Measurements from ENCODE around the gene GP1BA. TPM values are rescaled to one million over a fixed set of nuclear protein-coding genes. Genes with fewer than 3 reads are reported as not detected.
A peak's percentile ranks its signal among the peaks of the same experiment; 100 is the strongest.

GP1BA gene
- total RNA-seq, 1 donor from 2014 or later = not detected

- peak; percentile 88 for ATAC-seq (ENCODE audit: poor library complexity)
- intact Hi-C loops (cut with DNase I) = loop anchor here (2.0 kb wide), 1 partner anchor 16 kb away; the partner anchor contains the start of gene ENO3
- DNase-seq = peak; percentile 99
Measured at GRCh38 chr17:4966844-4967538, 34.9 kb downstream of the GP1BA start.

GRCh38 chr17:4967539-4968485, 35.7 kb downstream of the GP1BA start, which contains the start of gene SPAG7:
TSS of gene SPAG7 (minus strand) at chr17:4967817. CDS start at chr17:4967804, 13 bp downstream.
- ATAC-seq (ENCODE audit: poor library complexity) (peak; percentile 84), DNase-seq (peak; percentile 96)
- intact Hi-C loops (cut with DNase I) = loop anchor here (2.0 kb wide), 1 partner anchor 17 kb away; the partner anchor contains the start of gene ENO3

DNA sequence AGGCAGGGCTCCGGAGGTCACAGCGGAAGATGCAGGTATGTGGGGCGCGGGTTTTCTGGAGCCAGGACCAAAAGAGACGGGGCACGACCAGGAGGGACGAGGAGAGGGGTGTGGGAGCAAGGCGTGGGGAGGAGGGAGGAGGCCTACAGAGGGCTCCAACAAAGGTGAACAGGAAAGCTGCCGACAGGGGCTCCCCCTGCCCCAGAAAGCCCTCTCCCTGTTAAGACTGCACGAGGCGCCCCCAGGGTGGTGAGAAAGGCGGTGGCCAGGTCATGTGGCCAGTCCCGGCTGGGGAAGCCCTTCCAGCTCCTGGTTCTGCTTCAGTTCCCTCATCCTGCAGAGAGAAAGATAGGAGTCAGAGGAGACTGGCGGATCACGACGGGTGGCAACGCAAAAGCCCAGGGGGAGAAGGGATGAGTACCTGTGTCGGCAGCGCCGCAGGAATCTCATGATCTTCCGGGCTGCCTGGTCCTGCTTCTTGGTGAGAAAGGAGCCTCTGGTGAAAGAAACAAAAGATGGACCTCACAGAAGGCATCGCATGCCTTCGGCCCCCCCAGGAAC, 36.5 kb downstream of the GP1BA start:
- DNase-seq = no peak
- no peak for ATAC-seq (ENCODE audit: poor library complexity)
- intact Hi-C loops (cut with DNase I) = no loop called here

DNA sequence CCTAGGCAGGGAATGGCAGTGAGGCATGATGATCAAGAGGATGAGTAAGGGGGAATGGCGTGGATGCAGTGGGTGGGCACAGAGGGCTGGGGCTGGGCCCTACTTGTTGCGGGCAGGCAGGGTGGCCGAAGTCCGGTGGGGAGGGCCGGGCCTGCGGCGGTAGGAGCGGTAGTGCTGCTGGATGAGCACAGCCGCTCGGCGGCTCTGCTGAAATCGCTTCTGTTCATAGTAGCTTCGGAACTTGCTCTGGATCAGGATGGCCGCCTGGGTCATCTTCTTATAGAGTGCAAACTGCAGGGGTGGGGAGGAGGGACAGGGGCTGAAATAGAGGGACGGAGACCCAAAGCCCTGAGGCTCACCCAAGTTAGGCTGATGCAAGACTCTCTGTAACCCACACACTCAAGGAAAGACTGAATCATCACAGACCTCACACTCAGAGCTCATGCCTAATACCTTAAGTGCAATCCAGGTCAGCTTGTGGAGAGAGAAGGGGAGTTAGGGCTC, 37.0 kb downstream of the GP1BA start:
- intact Hi-C loops (cut with DNase I) = no loop called here
- ATAC-seq (ENCODE audit: poor library complexity) (no peak), DNase-seq (no peak)

GRCh38 chr17:4969551-4970173, 37.6 kb downstream of the GP1BA start:
- DNase-seq (no peak), ATAC-seq (ENCODE audit: poor library complexity) (no peak)
- intact Hi-C loops (cut with DNase I) = no loop called here

GRCh38 chr17:4970273-4970672, 38.2 kb downstream of the GP1BA start:
- intact Hi-C loops (cut with DNase I) = no loop called here
- ATAC-seq (ENCODE audit: poor library complexity) = no peak
- DNase-seq = no peak

- ATAC-seq (ENCODE audit: poor library complexity) = no peak
- no peak for DNase-seq
- intact Hi-C loops (cut with DNase I) = no loop called here
Measured at GRCh38 chr17:4971826-4972225, 39.7 kb downstream of the GP1BA start.

GRCh38 chr17:4972322-4972721, 40.2 kb downstream of the GP1BA start:
- DNase-seq (no peak), ATAC-seq (ENCODE audit: poor library complexity) (no peak)
- intact Hi-C loops (cut with DNase I) = no loop called here

DNA sequence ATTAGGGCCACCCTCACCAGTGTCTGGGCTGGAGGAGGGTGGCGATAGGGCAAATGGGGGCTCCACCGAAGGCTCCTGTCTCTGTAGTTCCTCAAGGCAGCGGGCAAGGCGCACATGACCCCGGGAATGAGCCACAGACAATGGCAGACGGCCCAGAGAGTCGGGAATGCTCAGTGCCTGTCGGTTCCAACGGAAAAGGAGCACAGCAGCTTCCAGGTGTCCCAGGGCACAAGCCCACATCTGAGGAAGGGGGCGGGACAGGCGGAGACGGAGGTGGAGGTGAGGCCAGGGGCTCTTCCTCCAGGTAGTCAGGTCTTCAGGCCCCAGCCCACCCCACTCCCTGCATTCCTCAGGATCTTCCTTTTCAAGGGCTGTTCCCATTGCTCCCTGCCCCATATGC, 40.7 kb downstream of the GP1BA start:
- ATAC-seq (ENCODE audit: poor library complexity) = no peak
- intact Hi-C loops (cut with DNase I) = no loop called here
- no peak for DNase-seq

DNA sequence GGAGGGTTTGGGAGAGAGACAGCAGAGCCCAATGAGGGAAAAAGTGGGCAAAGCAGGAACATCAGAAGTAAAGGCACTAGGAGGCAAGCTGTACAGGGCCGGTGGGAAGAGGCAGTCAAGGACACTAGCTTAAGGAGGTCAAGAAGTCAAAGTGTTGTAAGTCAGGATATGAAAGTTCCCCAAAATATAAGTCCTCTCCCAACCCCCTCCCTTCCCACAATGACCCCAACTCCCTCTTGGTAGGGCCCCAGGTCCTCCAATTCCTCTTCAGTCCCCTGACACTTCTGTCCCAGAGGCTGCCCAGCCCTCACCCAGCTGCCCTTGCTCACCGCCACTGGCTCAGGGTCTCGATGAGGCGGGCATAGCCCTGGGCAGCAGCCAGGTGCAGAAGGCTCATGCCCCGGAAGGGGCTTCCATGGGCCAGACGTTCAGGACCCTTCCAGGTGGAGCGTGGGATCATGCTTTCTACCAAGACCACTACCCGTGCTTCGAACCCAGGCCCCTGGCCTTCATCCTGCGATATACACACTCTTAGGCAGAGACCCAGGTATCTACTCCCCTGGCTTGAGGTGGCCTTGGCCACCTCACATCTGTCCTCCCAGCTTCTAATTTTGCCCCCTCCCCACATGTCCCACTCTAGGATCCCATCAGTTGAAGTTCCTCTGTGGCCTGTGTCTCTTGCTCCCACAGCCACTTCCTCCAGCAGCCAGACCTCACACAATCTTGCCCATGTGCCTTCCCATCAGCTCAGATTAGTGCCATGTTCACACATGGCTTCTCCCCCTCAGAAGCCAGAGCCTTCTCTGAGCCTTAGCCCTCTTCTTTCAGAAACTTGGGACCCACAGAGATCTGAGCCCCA, 41.4 kb downstream of the GP1BA start:
- ATAC-seq (ENCODE audit: poor library complexity) (peak; percentile 1), DNase-seq (no peak)
- intact Hi-C loops (cut with DNase I) = no loop called here

DNA sequence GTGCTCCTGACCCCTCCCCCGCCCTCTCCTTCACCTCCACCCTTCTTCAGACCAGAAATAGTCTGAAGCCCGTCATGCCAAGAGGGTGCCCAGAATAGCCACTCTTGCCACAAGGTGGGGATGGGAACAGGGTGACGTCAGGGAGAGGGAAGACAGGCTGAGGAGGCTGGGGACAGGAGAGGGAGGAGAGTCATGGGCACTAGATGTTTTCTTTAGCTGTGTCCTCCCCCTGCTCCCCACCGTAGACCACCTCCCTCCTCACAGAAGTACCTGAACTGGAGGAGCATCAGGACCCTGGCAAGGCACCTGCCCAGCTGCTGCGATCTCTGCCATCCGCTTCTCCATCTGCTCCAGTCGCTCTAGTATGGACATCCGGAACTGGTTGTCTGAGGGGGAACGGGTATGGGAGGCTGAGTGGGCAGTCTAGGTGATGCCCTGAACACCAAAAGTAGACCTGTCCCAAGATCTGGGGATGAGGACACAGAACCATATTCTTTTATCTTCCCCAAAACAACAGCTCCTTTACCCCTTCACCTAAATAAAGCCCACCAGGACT, 42.1 kb downstream of the GP1BA start:
- intact Hi-C loops (cut with DNase I) = no loop called here
- no peak for DNase-seq
- ATAC-seq (ENCODE audit: poor library complexity) = peak; percentile 79

- DNase-seq = no peak
- intact Hi-C loops (cut with DNase I) = no loop called here
- ATAC-seq (ENCODE audit: poor library complexity) = no peak
Measured at GRCh38 chr17:4978726-4979125, 46.6 kb downstream of the GP1BA start.

- intact Hi-C loops (cut with DNase I) = loop anchor here (5.0 kb wide), 1 partner anchor 73 kb away; no protein-coding TSS in a partner anchor
- peak; percentile 53 for ATAC-seq (ENCODE audit: poor library complexity)
- no peak for DNase-seq
Measured at GRCh38 chr17:4980644-4981216, 48.7 kb downstream of the GP1BA start.

DNA sequence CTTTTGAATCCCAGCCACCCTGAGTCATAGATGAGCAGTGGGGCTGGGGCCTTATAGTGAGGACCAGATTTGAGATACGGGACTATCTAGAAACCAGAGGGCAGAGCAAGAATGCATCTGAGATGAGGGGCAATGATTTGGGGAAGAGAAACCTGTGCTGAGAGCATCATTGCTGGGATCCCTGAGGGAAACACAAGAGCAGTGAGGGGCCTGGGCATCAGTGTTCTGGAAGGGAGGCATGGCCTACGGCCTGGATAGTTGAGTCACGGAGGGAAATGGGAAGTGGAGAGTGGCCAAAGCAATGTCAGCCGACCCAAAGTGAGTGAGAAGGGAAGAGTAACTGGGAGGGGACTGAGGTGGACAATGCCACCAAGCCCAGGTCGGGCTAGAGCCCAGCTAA, 50.2 kb downstream of the GP1BA start:
- no peak for ATAC-seq (ENCODE audit: poor library complexity)
- no peak for DNase-seq
- intact Hi-C loops (cut with DNase I) = loop anchor here (5.0 kb wide), 1 partner anchor 75 kb away; no protein-coding TSS in a partner anchor
